GM12891 (cell line): ENCODE measurements around the gene PRR36.

ENCODE experiments used
- POLR2A ChIP-seq: IDR thresholded peaks from 2 replicates; pipeline ENCODE4 v1.6.1; 2011; ENCODE audit warnings: low read depth, low read length, control low read depth
- POLR2AphosphoS5 ChIP-seq: IDR thresholded peaks from 2 replicates; pipeline ENCODE4 v1.6.1; 2011; ENCODE audit warnings: low read depth, low read length, control low read depth
- TAF1 ChIP-seq: IDR thresholded peaks from 2 replicates; pipeline ENCODE4 v1.6.1; 2011; ENCODE audit warnings: low read depth, low read length, control low read depth

DNA sequence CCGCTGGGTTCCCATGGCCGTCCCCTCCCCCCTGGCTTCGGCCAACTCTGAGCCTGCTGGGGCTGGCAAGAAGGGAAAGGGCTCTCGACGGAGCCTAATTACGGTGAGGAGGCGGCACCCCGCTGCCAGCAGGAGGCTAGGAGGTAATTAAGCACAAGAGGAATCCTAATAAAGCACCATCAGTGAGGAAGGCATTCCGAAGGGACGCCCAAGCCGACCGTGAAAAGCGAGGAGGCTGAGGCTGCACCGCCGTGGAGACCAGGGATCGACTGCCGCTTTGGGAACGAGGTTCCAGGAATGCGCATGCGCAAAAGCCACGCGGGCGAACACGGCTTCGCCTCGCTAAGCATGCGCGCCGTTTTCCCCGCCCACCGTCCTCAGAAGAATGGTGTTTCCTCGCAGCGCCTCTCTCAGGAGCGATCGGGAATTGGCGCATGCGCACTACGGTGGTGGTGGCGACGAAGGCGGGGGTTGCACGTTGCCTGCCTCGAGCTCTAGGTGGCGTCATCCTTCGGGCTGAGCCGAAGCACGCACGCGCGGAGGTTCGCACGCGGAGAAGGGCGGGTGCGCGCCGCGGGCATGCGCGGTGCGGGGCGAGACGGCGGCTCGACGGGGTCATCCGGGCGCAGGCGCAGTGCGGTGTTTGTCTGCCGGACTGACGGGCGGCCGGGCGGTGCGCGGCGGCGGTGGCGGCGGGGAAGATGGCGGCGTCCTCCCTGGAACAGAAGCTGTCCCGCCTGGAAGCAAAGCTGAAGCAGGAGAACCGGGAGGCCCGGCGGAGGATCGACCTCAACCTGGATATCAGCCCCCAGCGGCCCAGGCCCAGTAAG lies 29.3 kb upstream of the PRR36 start, which contains the start of gene MAP2K7:
- TF ChIP-seq POLR2AphosphoS5: peak; percentile 71; the same call in 1 of the 2 replicates
- TF ChIP-seq POLR2A: peak; percentile 79
- peak; percentile 64 for TF ChIP-seq TAF1
